SKM-1 (cell line): ENCODE results near the gene MLIP.

Experiments
- DNase-seq: peaks from one replicate; lab custom pipeline; 2025; ENCODE audit not compliant: unreplicated experiment; lab: John Stamatoyannopoulos, UW

MLIP gene

DNA sequence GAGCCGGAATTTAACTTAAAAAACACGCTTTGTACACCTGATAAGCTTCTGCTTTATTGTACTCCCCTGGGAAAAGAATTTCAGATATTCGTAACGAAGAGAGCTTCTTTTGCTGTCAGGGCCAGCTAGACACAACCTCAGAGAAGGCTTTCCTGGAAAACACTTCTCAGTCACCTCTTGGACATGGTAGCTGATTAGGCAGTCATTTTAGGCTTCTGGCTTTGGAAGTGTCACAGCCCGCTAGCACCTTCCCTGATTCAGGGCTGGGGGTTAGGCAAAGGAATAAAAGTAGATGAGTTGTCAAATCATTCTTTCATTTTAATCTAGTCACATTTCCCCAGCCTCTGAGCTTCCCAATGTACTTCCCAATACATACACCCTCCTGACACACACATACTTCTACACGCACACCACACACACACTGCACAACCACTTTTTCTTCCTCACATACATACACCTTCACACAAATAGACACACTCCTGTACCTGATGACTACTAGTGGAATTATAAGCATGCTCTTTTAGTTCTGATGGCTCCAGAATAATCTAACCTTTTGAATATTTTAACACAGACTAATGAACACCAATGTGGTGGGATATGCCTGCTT is 162.1 kb downstream of the MLIP start:
- no peak for DNase-seq

DNA sequence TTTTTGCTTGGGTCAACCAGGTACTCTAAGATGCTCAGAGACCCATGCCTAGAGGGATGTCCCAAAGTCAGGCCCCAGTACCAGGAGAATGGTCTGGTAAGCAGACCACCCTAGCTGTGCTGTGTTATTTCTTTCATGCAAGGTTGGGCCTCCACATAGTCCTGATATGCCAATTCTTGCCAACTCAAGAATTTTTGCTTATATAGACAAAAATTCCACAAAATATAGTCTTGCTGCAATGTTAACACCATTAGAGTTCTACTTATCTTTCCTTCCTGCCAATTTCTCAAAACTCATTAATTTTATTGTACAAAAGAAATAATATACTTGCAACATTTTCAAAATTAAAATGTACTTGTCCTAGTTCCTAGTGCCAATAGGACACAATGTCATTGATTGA is 163.1 kb downstream of the MLIP start:
- no peak for DNase-seq

DNA sequence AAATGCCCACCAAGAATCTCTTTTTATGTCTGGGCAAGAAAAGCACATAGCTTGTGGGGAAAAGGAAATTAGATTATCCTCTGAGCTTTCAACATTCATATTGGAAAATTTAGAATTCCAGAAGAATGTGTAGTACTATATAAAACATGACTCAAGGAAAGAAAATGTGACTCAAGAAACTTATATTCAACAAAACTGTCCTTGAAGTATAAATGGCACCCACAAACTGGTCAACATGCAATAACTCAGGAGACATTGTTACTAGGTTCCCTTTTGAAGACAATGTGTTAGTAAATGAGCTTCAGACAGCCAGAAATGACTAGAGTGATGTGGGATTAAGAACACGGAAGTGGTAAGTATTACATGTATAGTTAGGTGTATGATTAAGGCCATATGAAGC is 170.9 kb downstream of the MLIP start:
- DNase-seq: no peak

GRCh38 chr6:54284161-54284860 is 173.1 kb downstream of the MLIP start:
- DNase-seq: no peak

GRCh38 chr6:54285595-54285994 is 174.4 kb downstream of the MLIP start:
- no peak for DNase-seq

DNA sequence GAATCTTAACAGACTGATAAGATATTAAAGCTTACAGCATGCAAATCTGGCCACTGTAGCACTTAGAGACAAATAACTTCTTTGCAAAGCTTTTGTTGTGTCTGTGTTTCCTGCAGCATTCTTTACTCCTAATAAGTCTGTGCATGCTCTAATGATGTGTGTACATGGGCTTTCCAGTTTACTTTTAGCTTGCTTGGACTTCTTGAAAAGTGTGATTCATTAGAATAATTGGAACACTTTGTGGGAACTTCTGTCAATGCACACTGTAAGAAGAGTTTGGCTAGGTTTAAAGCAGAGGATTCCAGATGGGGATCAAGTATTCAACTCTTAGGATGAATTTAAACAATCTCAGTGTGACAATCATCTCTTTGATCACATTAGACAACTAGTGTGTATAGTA is 174.9 kb downstream of the MLIP start:
- no peak for DNase-seq

- no peak for DNase-seq
Measured at GRCh38 chr6:54288474-54288873, 177.2 kb downstream of the MLIP start.

- no peak for DNase-seq
Measured at GRCh38 chr6:54289426-54289825, 178.2 kb downstream of the MLIP start.

GRCh38 chr6:54291146-54291545 is 179.9 kb downstream of the MLIP start:
- DNase-seq: no peak

DNA sequence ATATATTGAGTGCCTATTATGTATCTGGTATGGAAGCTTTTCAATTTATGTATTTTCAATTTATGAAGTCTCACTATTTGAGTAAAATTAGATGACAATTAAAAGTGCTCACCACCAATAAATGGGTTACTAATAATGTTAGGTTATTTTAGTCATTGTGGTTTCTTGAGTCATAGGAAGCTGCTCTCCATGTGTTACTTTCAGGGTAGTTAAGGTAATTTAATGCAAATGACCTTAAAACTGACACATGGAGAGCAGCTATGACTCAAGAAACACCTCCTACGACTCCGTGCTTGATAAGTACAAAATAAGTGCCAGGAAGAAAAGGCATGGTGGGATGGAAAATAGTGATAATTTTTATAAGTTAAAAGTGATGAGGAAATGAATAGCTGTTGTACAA is 180.5 kb downstream of the MLIP start:
- DNase-seq: no peak

DNA sequence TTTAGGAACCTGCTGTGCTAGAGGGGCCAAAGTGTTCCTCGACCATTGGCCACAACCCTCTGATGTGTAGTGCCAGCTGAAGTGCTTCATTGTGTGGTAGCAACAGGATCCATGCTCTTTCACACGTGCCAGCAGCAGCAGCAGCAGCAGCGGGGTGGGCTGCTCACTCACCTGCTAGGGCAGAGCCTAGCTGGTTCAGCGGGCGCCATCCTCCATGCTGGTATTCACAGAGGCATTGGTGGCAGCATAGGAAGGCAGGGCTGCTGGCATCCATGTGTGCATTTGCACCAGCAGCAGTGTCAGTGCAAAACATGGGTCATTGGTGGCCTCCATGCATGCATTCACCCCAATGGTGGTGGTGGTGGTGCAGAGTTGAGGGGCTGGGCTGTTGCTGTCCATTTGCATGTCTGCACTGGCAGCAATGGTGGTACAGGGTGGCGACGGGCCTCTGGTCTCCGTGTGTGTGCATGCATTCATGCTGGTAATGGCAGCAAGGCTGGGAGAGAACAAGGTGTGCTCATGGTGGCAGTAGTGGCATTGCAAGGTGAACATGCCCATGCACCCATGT is 183.8 kb downstream of the MLIP start:
- no peak for DNase-seq

DNA sequence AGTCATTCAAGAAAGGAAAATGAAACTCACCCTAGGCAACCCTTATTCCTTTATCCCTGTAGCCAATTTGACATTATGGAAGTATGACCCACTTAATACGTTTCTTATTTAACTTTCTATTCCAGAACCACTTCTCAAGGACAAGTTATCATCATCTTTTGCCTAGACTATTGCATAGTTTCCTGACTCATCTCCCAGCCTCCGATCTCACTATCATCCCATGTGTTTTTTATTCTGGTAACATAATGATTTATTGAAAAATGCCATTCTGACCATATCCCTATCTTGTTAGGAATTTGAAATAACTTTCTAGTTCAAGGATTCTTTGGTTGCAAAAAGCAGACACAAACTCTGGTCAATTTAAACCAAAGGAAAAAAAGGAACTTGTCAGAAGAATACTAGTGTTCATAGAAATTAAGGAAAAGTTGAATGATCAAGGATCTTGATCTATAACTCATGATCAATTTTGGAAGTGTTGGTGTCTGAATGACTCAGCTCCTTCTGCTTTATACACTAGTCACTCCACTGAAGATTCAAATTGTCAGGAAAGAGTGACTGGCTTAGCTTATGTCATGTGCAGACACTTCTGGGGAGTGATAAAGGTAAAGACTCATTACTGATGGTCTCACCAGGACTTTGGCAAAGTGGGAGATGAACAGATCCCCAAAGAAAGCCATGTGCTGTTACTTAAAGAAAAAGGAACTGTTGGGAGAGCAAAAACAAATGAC is 188.5 kb downstream of the MLIP start:
- no peak for DNase-seq

DNA sequence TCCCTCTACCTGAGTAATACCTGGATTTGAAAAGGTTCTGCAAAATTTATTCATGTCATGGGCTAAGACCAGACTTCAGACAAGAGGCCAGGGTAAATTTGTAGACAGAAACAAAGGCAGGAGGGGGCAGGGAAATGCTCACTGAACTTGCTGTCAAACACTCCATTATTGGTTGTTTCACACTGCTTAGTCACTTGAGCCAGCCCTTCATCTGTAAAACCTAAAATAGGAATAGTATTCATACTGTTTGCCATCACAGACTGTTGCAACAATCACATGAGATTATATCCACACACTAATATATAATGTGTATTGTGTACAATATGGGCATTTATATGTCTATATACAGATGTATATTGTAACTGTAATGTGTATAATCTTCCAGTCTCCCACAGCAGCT is 190.5 kb downstream of the MLIP start:
- no peak for DNase-seq

GRCh38 chr6:54307439-54307910 is 196.2 kb downstream of the MLIP start:
- no peak for DNase-seq

GRCh38 chr6:54308289-54308985 is 197.2 kb downstream of the MLIP start, which contains the start of gene TINAG:
Gene TINAG, plus strand, starts transcription at chr6:54308441. Its CDS starts 110 bp downstream, at chr6:54308551.
- no peak for DNase-seq

DNA sequence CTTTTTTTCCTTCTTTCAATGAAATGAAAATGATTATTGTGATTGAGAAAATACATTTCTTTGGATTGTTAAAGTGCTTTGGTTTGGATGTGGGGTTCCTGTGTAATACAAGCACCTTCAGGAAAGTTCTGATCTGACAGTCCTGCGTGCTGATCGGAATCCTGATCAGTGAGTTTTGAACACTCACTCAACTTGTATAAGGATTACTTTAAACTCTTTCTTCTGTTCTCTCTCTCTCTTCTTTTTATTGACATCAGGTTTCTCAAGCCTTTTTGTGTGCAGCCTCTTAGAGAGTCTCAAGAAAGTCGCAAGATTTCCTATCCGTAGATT is 197.7 kb downstream of the MLIP start:
- DNase-seq: no peak

GRCh38 chr6:54310377-54311152 is 199.3 kb downstream of the MLIP start:
- no peak for DNase-seq

GRCh38 chr6:54315656-54316055 is 204.4 kb downstream of the MLIP start:
- no peak for DNase-seq
